ENCODE measurements around the gene CCDC106.

The CCDC106 gene

GRCh38 chr19:55646889-55647731 is 902 bp upstream of the CCDC106 start:
- Histone ChIP-seq H3K36me3 (ENCODE audit: insufficient read depth, low read length) (peaks cover 28% of the 10 kb centered on the region), H3K4me2 (ENCODE audit: low read length) (peak overlapping the region; percentile 93), H3K9me2 (ENCODE audit: low read depth, low read length) (no peaks in the 10 kb centered on the region), H2AFZ (ENCODE audit: low read length) (no peak overlapping the region), H4K20me1 (ENCODE audit: insufficient read depth, low read length) (no peaks in the 10 kb centered on the region), H3K9ac (ENCODE audit: low read length) (peak overlapping the region; percentile 93), H3K79me2 (ENCODE audit: insufficient read depth, low read length) (peaks cover 10% of the 10 kb centered on the region), H3K4me1 (ENCODE audit: insufficient read depth, low read length, severe bottlenecking) (peaks cover 56% of the 10 kb centered on the region), H3K27me3 (ENCODE audit: insufficient read depth, low read length) (no peaks in the 10 kb centered on the region), H3K4me3 (ENCODE audit: low read depth, low read length, poor library complexity, severe bottlenecking) (peak overlapping the region; percentile 87), H3K9me3 (ENCODE audit: low read length) (no peaks in the 10 kb centered on the region), H3K27ac (ENCODE audit: low read depth, low read length, poor library complexity, severe bottlenecking) (peak overlapping the region; percentile 94), H3F3A (ENCODE audit: insufficient read depth, low read length) (peaks cover 9% of the 10 kb centered on the region; the same call in 1 of the 2 replicates)
- TF ChIP-seq EZH2 (IDR thresholded peaks at IDR 0.05; ENCODE audit: borderline replicate concordance, low read length) (no peak), CTCF (IDR thresholded peaks at IDR 0.05; ENCODE audit: low read length) (no peak)

GRCh38 chr19:55648585-55649267 is 714 bp downstream of the CCDC106 start:
- Histone ChIP-seq H3K9me2 (ENCODE audit: low read depth, low read length) (no peaks in the 10 kb centered on the region), H3F3A (ENCODE audit: insufficient read depth, low read length) (peaks cover 9% of the 10 kb centered on the region; the same call in 1 of the 2 replicates), H3K4me2 (ENCODE audit: low read length) (peak overlapping the region; percentile 93), H3K4me1 (ENCODE audit: insufficient read depth, low read length, severe bottlenecking) (peaks cover 47% of the 10 kb centered on the region), H3K4me3 (ENCODE audit: low read depth, low read length, poor library complexity, severe bottlenecking) (peak overlapping the region; percentile 87), H3K27me3 (ENCODE audit: insufficient read depth, low read length) (no peaks in the 10 kb centered on the region), H3K27ac (ENCODE audit: low read depth, low read length, poor library complexity, severe bottlenecking) (peak overlapping the region; percentile 94), H2AFZ (ENCODE audit: low read length) (no peak overlapping the region), H3K9ac (ENCODE audit: low read length) (peak overlapping the region; percentile 93), H3K79me2 (ENCODE audit: insufficient read depth, low read length) (peaks cover 10% of the 10 kb centered on the region), H3K9me3 (ENCODE audit: low read length) (no peaks in the 10 kb centered on the region), H3K36me3 (ENCODE audit: insufficient read depth, low read length) (peaks cover 37% of the 10 kb centered on the region), H4K20me1 (ENCODE audit: insufficient read depth, low read length) (no peaks in the 10 kb centered on the region)
- no peak for TF ChIP-seq EZH2 (IDR thresholded peaks at IDR 0.05; ENCODE audit: borderline replicate concordance, low read length)
- TF ChIP-seq CTCF (IDR thresholded peaks at IDR 0.05; ENCODE audit: low read length): no peak

- H3K4me3 ChIP-seq (ENCODE audit: low read depth, low read length, poor library complexity, severe bottlenecking): peak overlapping the region; percentile 87
Measured at GRCh38 chr19:55649268-55650125, 1.5 kb downstream of the CCDC106 start.

More at GRCh38 chr19:55649268-55650125, 1.5 kb downstream of the CCDC106 start:
- H3K79me2 ChIP-seq (ENCODE audit: insufficient read depth, low read length): peaks cover 2% of the 10 kb centered on the region; the same call in 1 of the 2 replicates
- peaks cover 9% of the 10 kb centered on the region; the same call in 1 of the 2 replicates for H3F3A ChIP-seq (ENCODE audit: insufficient read depth, low read length)
- no peak overlapping the region for H2AFZ ChIP-seq (ENCODE audit: low read length)
- no peak for TF ChIP-seq CTCF (IDR thresholded peaks at IDR 0.05; ENCODE audit: low read length)
- no peaks in the 10 kb centered on the region for H3K9me3 ChIP-seq (ENCODE audit: low read length)
- no peaks in the 10 kb centered on the region for H3K27me3 ChIP-seq (ENCODE audit: insufficient read depth, low read length)
- peak overlapping the region; percentile 93 for H3K9ac ChIP-seq (ENCODE audit: low read length)
- H3K4me1 ChIP-seq (ENCODE audit: insufficient read depth, low read length, severe bottlenecking): peaks cover 43% of the 10 kb centered on the region
- no peaks in the 10 kb centered on the region for H4K20me1 ChIP-seq (ENCODE audit: insufficient read depth, low read length)
- peaks cover 30% of the 10 kb centered on the region for H3K36me3 ChIP-seq (ENCODE audit: insufficient read depth, low read length)
- H3K9me2 ChIP-seq (ENCODE audit: low read depth, low read length): no peaks in the 10 kb centered on the region
- H3K4me2 ChIP-seq (ENCODE audit: low read length): peak overlapping the region; percentile 93
- H3K27ac ChIP-seq (ENCODE audit: low read depth, low read length, poor library complexity, severe bottlenecking): peak overlapping the region; percentile 94
